ENCODE results near the gene ELMO1.

The ELMO1 gene

DNA sequence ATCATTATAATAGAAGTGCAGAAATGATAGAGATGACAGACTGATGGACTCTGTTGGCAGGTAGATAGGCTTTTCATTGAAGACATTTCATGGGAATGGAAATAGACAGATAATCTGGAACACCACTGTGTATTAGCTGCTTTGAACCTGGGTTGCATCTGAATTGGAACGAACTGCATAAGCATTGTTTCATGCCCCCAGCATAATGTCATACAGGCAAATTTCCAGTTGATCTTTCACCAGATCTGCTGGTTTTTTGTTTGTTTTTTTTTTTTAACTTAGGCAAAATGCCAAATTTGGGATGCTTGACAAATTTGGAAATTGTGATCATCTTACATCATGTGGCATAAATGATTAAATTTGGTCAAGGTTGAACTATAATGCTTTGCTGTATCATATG is 552.2 kb downstream of the ELMO1 start:
- DNase-seq = no peak

DNA sequence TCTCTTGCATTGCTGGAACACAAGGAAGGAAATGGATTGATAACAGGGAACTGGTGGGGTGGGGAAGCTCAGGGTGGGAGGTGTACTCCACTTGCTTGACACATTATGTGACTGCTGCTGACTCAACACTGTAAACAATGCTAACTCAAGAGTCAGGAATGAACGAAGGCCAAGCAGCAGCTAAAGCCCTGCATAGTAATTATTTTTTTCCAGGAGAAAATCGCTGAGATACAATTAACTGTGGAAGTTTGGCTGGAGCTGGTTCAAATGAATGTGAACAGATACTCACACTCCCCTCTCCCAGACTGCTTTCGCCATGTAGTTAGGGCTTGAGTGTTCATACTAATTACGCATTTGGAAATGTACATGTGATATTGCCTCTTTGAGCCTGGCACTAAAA is 553.5 kb downstream of the ELMO1 start:
- DNase-seq = no peak

DNA sequence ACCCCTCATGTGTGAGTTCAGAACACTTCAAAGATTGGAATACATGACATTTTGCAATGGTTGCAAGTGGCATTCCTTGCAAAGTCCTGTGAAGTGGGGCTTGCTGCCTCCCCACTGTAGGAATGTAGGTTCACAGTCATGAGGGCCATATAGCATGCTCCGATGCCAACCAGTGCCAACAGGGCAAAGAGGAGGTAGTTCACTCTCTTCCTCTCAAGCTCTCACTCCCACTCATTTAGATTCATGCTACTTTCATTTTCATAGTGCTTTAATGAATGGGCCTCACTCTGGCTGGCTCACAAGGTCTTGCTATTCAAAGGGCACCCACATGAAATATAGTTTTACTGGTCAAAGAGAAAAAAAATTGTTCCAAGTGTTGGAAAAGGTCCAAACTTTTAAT is 554.5 kb downstream of the ELMO1 start:
- DNase-seq = no peak

DNA sequence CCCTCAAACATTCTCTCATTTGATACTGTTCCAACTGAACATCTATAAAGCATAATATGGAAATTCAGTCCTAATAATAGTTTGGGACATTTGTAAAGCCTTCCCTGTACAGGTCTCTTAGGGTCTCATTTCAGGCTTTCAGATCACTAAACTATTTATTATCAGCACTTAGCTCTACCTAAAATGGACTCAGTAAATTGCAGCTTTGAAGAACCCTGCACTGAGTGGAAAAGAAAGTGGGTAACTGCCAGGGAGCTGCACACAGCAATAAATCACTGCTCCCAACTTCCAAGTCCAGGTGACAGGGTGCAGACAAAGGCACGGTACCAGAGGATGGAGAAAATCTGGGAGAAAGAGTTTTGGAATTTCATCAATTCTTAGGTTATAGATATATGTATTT is 559.5 kb downstream of the ELMO1 start:
- DNase-seq = no peak

DNA sequence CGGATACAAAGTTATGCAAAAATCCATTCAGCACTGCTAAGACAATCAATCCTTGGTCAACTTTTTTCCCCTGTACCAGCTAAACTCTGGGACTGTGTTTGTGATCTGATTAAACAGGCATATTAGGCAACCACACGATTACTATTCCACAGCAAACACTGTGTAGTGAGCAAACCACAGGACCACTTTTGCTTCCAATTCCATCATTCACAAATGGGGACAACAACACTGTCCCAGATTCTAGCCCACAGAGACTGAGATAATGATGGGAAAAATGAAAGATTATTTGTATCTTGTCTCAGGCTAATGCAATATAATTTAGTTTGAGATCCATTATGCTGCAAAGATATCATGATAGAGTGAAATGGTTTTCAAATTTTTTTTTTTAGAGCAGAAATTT is 560.7 kb downstream of the ELMO1 start:
- no peak for DNase-seq

DNA sequence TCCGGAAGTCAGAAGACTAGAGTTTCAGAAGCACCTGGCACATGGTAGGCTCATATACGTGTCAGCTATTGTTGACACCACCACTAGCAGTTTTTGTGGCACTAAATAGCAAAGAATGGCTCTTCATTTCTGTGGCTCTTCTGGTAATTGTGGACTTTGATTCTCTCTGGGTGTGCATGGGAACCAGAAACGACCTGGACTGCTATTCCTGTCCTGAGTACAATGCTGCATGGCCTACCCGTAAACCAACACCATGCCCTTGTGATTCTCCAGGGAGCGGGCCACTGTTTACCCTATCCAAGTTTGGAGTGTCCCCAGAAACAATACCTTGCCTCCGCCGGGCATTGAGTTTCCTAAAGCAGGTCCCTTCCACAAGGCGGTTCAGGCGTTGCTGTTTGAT is 561.4 kb downstream of the ELMO1 start:
- no peak for DNase-seq

DNA sequence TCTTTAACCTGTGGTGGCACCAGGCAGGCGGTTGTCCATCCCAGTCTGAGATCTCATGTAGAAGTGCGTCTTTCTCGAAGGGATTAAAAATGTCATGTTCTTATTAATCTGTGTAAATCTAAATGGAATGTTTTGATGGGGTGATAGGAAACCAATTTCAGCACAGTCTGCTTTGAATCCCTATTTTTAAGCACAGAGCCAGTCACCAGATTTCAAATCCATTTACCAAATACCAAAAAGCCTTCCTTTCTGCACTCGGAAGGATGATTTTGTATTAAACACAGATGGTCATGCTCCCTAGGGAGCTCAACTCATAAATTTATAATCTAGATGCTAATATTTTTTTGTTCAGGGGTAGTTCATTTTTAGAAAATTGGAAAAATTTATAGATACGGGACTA is 563.8 kb downstream of the ELMO1 start:
- DNase-seq = no peak

DNA sequence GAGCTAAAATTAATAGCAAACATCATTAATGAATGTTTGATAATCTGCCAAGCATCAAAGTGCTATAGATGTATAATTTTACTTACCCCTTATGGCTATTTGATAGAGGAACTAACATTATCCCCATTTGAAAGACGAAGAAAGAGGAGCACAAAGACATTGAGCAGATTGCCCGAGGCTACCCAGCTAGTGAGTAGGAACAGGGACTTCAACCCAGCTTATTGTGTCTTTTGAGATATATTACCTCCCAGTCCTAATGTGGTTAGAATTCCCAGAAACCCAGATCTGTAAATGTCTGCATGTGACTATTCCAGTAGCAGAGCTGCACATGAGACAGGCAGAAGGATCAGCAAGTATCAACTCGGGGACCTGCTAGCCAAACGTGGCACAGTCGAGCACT is 564.3 kb downstream of the ELMO1 start:
- no peak for DNase-seq

DNA sequence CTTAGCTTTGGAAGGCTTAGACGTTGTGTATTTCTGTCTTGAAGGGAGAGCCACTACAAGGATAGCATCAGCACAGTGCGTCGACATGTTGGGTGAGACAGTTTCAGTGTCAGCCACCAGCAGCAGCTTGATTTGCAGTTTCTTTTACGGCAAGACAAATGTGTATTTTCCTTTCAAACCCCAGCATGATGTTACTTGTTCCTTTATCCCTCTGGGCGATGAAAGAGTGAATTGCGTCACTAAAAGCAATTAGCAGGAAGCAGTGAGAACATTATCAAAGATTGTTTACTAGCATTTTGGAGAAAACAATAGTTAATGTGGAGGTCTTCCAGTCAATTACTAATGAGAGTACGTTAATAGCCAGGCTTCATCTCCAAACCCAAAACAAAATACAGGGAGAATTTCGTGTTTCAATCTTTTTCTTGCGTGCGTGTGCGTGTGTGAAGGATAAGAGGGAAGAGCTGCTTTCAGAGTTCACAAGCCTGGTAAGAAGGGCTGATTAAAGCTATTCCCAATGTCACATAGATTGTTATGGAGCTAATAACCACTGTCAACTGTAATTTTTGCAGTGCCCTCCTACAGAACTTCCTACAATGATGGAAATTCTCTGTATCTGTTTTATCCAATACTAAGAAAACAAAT is 567.3 kb downstream of the ELMO1 start:
- no peak for DNase-seq

DNA sequence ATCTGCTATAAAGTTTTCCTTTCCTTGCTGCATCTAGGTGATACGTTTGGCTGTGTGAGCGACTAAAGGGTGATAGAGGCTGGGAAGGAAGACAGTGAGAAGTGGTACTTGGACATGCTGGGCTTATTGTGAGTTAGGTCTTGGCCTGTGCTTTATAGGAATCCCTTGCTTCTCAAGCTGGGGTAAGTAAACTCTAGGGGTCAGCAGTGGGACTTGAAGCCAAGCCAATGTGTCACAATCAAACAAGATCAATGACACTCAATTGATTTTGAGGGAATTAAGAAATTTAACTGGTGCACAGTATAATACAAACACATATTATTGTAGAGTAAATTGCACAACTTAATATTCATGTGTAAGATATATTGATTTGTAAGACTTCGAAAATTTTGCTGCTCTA is 568.6 kb downstream of the ELMO1 start:
- DNase-seq = no peak

DNA sequence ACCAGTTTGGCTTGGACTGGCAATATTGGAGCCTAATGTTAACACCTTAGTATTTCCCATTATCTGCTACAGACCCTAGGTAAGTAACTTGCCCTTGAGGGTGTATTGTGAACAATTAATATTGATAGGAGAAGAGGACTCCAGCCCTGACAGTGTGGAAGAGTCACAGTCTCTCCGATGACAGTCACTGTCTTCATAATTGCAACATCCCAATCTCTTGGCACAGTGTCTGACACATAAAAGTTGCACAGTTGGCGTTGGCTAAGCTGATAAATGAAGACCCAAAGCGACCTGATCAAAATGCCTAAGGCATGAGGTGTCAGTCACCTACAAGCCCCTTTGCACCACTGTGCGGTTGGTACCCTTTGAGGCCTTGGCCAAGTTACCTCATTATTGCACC is 569.6 kb downstream of the ELMO1 start:
- DNase-seq = no peak

DNA sequence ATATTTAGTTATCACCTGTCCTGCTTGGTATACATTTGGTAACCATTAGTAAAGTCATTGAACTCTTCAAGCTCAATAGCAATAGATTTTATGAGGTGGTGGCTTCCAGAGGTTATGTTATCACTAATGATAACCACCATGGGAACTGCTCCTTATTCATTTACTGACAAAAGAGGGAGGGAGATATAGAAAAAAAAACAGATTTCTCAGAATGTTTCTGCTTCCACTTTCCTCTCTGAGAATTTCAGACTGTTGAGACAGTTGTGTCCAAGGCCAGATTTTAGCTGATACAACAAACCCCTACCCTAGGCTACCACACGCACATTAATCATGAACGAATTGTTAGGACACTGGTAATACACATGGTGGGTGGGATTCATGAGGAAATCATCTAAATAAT is 570.4 kb downstream of the ELMO1 start:
- no peak for DNase-seq

DNA sequence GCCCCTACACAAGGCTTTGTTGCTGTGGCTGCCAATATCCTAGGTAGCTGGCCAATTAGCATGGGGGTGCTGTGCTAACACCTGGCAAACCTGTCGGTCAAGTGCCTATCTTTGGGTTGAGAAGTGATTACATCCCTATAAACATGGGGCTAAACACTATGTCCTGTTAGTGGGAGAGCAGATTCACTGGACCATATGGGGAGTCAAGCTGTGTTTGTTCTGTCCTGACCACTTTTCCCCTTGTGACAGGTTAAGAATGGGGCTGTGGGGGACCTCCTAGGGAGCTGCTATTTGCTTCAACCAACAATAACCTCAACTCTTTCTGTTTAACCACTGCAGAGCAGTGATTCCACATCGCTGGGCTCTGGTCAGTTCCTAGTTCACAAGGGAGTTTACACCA is 572.9 kb downstream of the ELMO1 start:
- no peak for DNase-seq

DNA sequence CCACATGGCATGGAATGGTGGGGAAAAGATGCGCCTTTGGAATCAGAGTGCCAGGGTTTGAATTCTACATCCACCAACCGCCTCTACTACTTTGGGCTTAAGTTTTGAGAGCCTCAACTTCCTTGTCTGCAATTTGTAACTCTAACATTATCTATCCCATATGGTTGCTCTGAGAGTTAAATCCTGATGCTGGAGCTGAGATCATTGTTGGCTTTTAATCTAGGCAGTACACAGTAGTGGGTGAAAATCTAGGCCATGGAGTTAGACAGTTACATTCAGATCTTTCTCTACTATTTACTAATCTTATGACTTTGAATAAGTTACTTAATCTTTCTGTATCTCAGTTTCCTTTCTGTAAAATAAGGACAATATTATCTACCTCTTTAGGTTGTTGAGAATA is 574.6 kb downstream of the ELMO1 start:
- DNase-seq = no peak

DNA sequence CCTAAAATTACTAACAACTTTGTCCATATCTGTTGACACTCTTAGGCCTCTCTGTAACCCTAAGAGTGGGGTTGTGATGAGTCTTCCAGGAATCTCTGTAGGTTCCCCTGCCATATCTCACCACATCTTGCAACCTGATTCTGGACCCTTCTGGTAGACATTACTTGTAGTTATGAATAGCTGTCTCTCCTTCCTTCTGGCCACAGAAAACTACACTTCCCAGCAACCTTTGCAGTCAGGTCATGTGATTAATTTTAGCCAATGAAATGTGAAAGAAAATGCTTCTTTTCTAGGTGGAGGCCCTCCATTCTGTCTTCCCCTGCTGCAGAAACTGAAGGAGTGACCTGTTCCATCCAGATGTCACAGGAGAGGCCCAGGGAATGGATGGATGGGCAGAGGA is 576.8 kb downstream of the ELMO1 start:
- DNase-seq = no peak

DNA sequence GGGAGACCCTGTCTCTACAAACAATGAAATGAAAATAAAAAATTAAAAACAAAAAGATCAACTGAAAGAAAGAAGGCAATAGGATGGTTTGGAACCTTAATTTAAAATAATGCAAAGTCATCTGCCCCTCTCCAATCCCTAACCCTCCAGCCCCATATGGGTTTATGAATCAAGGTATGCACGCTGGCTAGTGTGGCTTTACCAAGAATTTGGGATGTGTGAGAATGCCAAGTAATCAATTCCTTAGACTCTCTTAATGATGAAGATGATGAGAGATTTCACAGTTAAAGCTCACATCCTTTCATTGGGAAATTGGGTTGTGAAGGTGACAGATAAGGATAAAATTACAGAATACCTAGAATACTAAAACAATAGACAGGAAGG is 577.3 kb downstream of the ELMO1 start:
- DNase-seq = no peak

DNA sequence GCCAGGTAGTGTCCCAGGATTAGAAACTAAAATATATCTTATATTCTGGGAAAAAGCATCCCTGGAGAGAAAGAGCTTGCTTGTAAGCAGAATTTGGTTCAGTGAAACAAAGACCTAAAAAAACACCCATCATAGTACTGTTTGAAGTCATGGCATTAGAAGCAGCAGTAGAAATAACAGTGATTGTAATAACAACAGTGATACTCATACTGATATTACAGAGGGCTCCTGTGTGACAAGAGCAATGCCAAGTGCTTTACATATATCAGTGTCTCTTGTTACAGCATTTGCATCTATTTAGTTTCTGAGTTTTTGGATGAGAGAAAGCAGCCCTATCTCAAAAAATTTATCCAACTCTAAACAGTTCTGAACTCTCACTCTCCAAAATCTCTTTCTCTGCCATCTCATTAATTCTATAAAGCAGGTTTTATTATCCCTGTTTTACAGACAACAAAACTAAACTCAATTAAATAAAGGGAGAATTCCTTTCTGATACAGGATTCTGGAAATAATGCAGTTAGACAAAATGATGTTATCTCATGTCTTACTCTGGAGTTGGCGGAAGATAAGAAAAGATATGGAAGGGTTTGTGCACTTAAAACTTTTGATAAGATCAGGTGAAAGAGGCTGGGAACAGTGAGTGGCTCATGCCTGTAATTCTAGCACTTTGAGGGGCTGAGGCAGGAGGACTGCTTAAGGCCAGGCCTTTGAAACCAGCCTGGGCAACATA is 577.9 kb downstream of the ELMO1 start:
- DNase-seq = no peak

DNA sequence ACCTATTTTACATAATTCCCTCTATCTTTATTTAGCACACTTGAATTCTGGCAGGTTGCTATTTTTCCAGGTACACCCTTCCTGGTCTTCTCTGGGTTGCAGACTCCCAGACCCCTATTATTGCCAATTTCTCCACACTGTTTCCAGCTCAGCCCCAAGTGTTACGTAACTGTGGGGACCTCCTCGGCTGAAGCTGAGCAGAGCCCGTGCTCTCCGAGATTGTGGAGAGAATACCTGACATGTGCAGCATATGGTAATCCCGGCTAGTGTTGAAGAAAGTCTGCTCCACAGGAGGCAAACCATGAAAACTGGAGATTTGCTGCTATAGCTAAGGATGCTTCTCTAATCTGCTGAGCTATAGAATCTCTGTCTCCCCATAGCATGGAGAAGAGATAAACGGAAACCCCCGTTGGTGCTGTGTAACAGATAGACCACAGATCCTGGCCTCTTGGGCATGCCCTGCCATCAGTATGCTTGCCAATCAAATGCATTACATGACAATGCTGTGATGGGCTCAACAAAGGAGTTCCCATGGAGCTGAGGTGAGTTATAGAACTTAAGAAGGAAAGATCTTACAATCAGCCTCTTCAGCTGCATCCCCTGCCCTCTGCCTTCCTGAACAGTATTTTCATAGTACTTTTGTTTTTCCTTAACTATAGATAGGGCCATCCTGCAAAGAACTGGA is 579.8 kb downstream of the ELMO1 start:
- DNase-seq = no peak

DNA sequence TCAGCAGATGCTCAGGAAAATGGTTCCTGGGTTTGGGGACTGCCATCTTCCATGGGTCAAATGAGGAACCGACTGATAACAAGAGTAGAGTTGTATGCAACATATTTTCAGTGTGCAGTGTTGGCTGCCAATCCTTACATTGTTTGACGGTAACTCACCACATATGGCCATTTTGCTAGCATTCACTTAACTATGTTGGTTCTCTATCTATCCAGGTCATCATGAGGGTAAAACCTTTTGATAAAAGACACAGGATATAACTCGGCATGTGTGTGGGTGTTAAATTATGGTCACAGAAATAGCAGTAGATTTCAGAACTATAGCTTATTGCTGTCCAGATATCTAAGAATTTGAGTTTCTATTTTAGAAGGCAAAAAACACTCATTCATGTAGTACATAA is 583.6 kb downstream of the ELMO1 start:
- DNase-seq = no peak

DNA sequence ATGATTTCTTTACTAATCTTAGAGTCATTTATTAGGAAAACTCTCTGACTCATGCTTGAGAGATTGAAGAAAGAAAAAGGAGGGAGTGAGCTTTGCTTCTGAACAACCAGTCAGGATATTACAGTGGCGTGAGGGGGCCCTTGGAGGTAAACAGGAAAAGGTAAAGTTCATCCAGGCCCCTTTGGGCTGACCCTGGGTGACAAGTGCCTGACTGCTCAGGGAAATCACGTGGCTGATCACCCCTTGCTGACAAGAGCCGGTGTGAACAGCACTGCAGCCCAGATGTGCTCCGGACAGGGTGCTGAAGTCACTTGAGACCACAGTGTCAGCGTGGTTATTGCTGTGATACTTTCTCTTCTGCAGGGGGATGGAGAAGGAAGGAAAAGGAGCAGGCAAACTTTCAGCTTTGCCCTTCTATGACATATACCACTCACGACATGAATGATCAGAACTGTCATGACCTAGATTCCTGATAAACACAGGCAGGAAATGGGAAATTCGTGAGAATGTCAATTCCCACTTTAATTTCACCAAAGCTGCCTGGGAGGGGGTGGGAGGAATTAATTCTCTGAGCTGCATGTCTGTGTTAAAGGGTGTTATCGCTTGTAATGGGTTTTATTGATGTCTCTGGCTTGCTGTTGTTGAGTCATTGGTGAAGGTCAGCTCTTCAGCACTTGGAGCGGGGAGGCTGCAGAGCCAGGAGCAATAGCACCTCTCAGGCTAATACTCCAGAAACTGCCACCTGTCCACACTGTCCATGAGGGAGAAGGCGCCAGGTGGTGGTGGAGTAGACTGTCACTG is 584.6 kb downstream of the ELMO1 start:
- no peak for DNase-seq

DNA sequence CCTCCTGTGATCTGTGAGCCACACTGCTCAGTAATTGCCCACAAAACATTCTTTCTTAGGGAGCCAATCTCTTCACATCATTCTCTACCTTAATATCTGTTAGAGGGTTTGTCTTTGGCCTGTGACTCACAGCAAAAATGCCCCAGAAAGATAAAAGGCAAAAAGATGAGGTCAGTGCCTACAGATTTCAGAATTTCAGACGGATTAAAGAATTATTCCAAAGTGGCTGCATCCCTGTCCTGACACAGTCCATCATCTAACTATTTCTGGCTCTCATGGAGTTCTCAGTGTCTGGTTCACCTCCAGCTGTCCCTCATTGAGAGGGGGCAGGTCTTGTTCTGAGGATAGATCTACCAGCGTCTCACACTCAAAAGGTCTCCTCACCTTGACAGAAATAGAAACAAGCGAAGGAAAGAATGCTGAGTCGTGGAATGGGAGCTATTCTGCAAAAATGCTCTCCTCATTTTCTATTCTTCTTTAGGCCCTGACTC is 585.8 kb downstream of the ELMO1 start:
- no peak for DNase-seq

DNA sequence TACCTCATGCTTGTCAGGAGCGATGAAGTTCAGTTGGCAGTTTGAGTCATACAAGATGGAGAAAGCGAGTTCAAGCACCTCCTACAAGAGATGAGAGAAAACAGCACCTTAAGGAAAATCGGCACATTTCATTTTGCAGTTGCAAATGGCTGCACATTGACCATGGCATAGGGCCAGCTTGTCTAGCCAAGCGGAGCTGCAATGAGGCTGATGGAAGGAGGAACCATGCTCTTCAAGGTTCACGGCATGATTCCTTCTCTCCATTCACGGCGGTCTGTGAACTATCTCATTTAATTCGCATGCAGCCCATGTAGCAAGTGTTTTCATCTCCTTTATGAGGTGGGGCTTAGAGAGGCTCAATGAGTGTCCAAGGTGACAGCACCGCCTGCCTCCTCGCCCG is 587.0 kb downstream of the ELMO1 start:
- DNase-seq = no peak

DNA sequence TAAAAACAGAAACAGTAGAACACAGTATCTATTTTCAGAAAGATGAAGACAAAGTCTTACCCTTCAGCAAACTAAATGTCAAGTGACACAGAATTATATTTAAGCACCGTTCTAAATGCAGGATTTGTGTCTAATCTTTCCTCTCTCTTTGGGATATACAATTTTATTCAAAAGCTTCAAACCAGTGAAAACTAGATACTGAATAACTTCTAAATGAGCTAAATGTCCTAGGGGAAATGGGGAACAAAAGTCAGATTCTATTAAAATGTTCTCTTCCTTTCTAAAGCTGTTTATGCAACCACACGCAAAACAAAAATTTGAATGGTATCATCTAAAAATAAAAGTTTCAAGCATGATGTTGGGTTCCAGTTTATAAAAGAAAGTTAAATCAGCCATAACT is 588.0 kb downstream of the ELMO1 start:
- DNase-seq = no peak

DNA sequence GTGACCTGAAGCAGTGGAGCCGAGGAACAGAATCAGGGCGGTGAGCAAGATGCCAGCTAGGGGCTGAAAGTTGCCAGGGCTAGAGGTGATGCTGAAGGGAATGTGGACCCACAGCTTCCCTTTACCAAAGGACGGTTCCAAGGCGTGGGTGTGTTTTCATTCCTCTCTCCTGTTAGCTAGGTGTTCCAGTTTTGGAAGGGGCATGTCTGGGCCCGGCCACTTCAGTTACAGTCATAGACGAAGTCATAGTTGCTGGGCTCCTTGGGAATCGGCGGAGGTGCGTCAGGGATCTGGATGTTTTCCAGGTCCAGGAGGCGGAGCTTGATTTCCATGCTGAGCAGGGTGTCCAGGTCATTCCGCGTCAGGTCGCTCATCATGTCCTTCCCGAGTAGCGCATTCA is 593.3 kb downstream of the ELMO1 start:
- DNase-seq = no peak

All from activated effector memory CD4-positive, alpha-beta T cell treated with anti-CD3 and anti-CD28 coated beads, Interleukin-2, amount 50 U/mL, for 16 hours (primary cell).